ENCODE measurements around the gene PAX3.

Gene PAX3

GRCh38 chr2:222292149-222293134 is 6.4 kb downstream of the PAX3 start:
- Histone ChIP-seq H3K9ac (ENCODE audit: low read length) (no peak overlapping the region), H3K36me3 (ENCODE audit: control insufficient read depth, insufficient read depth, low read length, severe bottlenecking) (no peaks in the 10 kb centered on the region), H3K27me3 (replicated peaks; ENCODE audit: control insufficient read depth, insufficient read depth, low read length) (peaks cover 90% of the 10 kb centered on the region), H3K4me1 (ENCODE audit: control insufficient read depth, insufficient read depth, low read length) (no peaks in the 10 kb centered on the region), H3K4me3 (ENCODE audit: low read length) (no peak overlapping the region), H3K9me3 (ENCODE audit: control insufficient read depth, low read length) (peaks cover 11% of the 10 kb centered on the region)
- no peak for DNase-seq (ENCODE audit: low read depth)

GRCh38 chr2:222291485-222291841 is 7.3 kb downstream of the PAX3 start:
- Histone ChIP-seq H3K36me3 (ENCODE audit: control insufficient read depth, insufficient read depth, low read length, severe bottlenecking) (no peaks in the 10 kb centered on the region), H3K4me1 (ENCODE audit: control insufficient read depth, insufficient read depth, low read length) (no peaks in the 10 kb centered on the region), H3K4me3 (ENCODE audit: low read length) (no peak overlapping the region), H3K9me3 (ENCODE audit: control insufficient read depth, low read length) (peaks cover 8% of the 10 kb centered on the region), H3K27me3 (replicated peaks; ENCODE audit: control insufficient read depth, insufficient read depth, low read length) (peaks cover 89% of the 10 kb centered on the region), H3K9ac (ENCODE audit: low read length) (no peak overlapping the region)
- DNase-seq (ENCODE audit: low read depth): no peak

DNA sequence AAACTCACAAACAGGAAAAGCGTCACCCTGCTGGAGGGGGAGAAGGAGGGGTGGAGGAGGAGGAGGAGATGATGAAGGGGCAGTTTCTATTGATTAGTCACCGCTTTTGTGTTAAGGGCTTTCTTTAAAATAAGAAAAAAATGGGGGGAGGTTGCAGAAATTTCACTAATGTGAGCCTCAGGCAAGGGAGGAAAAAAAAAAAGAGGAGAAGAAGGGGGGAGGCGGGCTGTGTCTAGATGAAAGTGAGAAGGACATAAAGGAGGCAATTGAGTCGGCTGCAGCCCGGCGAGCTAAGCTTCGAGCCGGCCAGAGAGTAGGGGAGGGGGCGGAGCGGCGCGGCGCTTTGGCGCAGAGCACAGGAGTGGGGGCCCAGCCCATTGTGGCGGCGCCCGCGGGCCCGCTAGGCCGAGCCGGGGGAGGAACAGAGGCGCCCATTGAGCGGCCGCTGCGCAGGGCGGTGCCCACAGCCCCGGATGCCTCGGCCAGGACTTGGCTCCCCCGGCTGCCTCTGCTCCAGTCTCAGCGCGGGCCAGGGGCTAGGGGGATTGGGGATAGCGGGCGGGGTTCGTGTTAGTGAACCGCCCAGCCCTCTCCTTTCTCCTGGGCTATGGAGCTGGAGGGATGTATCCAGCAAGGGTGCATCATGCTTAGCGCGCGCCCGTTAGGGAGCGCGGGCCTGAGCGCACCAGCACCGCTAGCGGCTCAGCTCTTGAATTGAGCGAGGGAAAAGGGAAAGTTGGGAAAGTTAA is 7.9 kb downstream of the PAX3 start:
- no peaks in the 10 kb centered on the region for H3K4me1 ChIP-seq (ENCODE audit: control insufficient read depth, insufficient read depth, low read length)
- peaks cover 8% of the 10 kb centered on the region for H3K9me3 ChIP-seq (ENCODE audit: control insufficient read depth, low read length)
- peak; percentile 80 for DNase-seq (ENCODE audit: low read depth)
- H3K27me3 ChIP-seq (replicated peaks; ENCODE audit: control insufficient read depth, insufficient read depth, low read length): peaks cover 84% of the 10 kb centered on the region
- no peaks in the 10 kb centered on the region for H3K36me3 ChIP-seq (ENCODE audit: control insufficient read depth, insufficient read depth, low read length, severe bottlenecking)
- H3K9ac ChIP-seq (ENCODE audit: low read length): no peak overlapping the region
- no peak overlapping the region for H3K4me3 ChIP-seq (ENCODE audit: low read length)

GRCh38 chr2:222290401-222290735 is 8.4 kb downstream of the PAX3 start:
- Histone ChIP-seq H3K36me3 (ENCODE audit: control insufficient read depth, insufficient read depth, low read length, severe bottlenecking) (no peaks in the 10 kb centered on the region), H3K9me3 (ENCODE audit: control insufficient read depth, low read length) (peaks cover 8% of the 10 kb centered on the region), H3K4me1 (ENCODE audit: control insufficient read depth, insufficient read depth, low read length) (no peaks in the 10 kb centered on the region), H3K27me3 (replicated peaks; ENCODE audit: control insufficient read depth, insufficient read depth, low read length) (peaks cover 79% of the 10 kb centered on the region), H3K4me3 (ENCODE audit: low read length) (no peak overlapping the region), H3K9ac (ENCODE audit: low read length) (no peak overlapping the region)
- no peak for DNase-seq (ENCODE audit: low read depth)

GRCh38 chr2:222289278-222290160 is 9.3 kb downstream of the PAX3 start:
- DNase-seq (ENCODE audit: low read depth): no peak
- peaks cover 80% of the 10 kb centered on the region for H3K27me3 ChIP-seq (replicated peaks; ENCODE audit: control insufficient read depth, insufficient read depth, low read length)
- H3K4me3 ChIP-seq (ENCODE audit: low read length): no peak overlapping the region
- peaks cover 8% of the 10 kb centered on the region for H3K9me3 ChIP-seq (ENCODE audit: control insufficient read depth, low read length)
- H3K9ac ChIP-seq (ENCODE audit: low read length): no peak overlapping the region
- H3K4me1 ChIP-seq (ENCODE audit: control insufficient read depth, insufficient read depth, low read length): no peaks in the 10 kb centered on the region
- H3K36me3 ChIP-seq (ENCODE audit: control insufficient read depth, insufficient read depth, low read length, severe bottlenecking): no peaks in the 10 kb centered on the region

GRCh38 chr2:222288590-222289277 is 10.1 kb downstream of the PAX3 start:
- H3K9me3 ChIP-seq (ENCODE audit: control insufficient read depth, low read length): peaks cover 4% of the 10 kb centered on the region
- H3K36me3 ChIP-seq (ENCODE audit: control insufficient read depth, insufficient read depth, low read length, severe bottlenecking): no peaks in the 10 kb centered on the region
- no peak overlapping the region for H3K9ac ChIP-seq (ENCODE audit: low read length)
- H3K4me3 ChIP-seq (ENCODE audit: low read length): no peak overlapping the region
- no peak for DNase-seq (ENCODE audit: low read depth)
- no peaks in the 10 kb centered on the region for H3K4me1 ChIP-seq (ENCODE audit: control insufficient read depth, insufficient read depth, low read length)
- peaks cover 81% of the 10 kb centered on the region for H3K27me3 ChIP-seq (replicated peaks; ENCODE audit: control insufficient read depth, insufficient read depth, low read length)

DNA sequence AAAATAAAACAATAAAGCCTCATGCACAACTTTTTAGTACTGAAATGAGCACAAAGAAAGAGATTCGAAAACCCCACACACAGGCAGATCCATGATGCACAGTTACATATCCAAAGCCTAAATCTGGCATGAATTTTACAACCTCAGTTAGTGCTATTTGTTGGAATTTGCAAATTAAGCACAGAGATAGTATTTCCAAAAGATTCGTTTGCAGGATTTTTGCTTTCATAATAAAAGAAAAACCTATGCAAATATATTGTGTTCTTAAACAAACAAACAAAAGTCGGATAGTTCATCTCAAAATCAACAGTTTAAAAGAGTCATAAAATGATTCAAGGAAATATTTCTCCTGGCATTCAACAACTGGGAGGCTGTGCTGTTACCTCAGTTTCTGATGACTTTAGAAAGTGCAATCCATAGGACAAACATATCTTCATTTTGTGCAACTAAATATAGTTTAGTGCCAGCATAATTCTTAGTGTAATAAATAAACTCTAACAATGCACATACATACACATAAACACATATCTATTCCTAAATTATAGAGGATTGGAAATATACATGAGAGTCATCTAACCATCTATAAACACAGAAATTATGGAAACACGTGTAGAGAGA is 10.8 kb downstream of the PAX3 start:
- no peak overlapping the region for H3K4me3 ChIP-seq (ENCODE audit: low read length)
- peaks cover 77% of the 10 kb centered on the region for H3K27me3 ChIP-seq (replicated peaks; ENCODE audit: control insufficient read depth, insufficient read depth, low read length)
- H3K9ac ChIP-seq (ENCODE audit: low read length): no peak overlapping the region
- peaks cover 4% of the 10 kb centered on the region for H3K9me3 ChIP-seq (ENCODE audit: control insufficient read depth, low read length)
- H3K4me1 ChIP-seq (ENCODE audit: control insufficient read depth, insufficient read depth, low read length): no peaks in the 10 kb centered on the region
- peak; percentile 30 for DNase-seq (ENCODE audit: low read depth)
- no peaks in the 10 kb centered on the region for H3K36me3 ChIP-seq (ENCODE audit: control insufficient read depth, insufficient read depth, low read length, severe bottlenecking)

DNA sequence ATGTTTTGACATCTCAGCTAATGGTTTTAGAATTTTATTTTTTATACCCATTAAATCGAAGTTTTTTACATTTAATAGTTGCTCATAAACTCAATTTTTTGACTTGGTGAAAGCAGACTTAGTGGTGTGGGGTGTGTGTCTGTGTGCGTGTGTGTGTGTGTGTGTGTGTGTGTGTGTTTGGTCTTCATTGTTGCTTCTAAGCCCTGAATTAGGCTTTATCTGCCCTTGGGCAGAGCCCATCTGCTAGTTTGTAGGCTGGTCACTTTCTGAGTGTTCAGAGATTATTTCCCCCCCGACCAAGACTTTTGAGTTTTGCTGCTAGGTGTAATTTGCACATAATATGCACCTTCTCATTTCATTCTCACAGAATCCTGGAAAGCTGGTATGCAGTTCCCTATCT is 14.3 kb downstream of the PAX3 start:
- peaks cover 58% of the 10 kb centered on the region for H3K27me3 ChIP-seq (replicated peaks; ENCODE audit: control insufficient read depth, insufficient read depth, low read length)
- no peaks in the 10 kb centered on the region for H3K4me1 ChIP-seq (ENCODE audit: control insufficient read depth, insufficient read depth, low read length)
- H3K4me3 ChIP-seq (ENCODE audit: low read length): no peak overlapping the region
- DNase-seq (ENCODE audit: low read depth): no peak
- H3K36me3 ChIP-seq (ENCODE audit: control insufficient read depth, insufficient read depth, low read length, severe bottlenecking): no peaks in the 10 kb centered on the region
- H3K9me3 ChIP-seq (ENCODE audit: control insufficient read depth, low read length): peaks cover 4% of the 10 kb centered on the region
- no peak overlapping the region for H3K9ac ChIP-seq (ENCODE audit: low read length)

DNA sequence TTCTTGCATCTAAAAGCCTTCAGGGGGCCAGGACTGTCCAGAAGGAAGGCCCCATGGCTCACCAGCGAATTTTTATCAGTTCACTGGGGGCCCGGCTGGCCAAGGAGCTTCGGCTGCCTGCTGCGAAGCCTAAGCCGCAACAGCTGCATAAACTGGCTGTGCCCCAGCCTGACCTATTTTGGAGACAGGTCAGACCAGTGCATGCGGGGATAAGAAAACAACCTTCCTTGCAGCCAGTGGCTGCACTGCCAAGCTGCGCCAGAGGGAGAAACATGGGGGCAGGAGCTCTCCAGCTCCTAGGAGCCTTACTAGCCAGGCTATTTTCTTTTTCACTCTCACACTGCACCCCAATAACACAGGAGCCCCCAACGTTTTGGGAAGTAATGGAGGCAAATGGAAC is 15.2 kb downstream of the PAX3 start:
- Histone ChIP-seq H3K36me3 (ENCODE audit: control insufficient read depth, insufficient read depth, low read length, severe bottlenecking) (no peaks in the 10 kb centered on the region), H3K4me1 (ENCODE audit: control insufficient read depth, insufficient read depth, low read length) (no peaks in the 10 kb centered on the region), H3K9ac (ENCODE audit: low read length) (no peak overlapping the region), H3K9me3 (ENCODE audit: control insufficient read depth, low read length) (no peaks in the 10 kb centered on the region), H3K27me3 (replicated peaks; ENCODE audit: control insufficient read depth, insufficient read depth, low read length) (peaks cover 50% of the 10 kb centered on the region), H3K4me3 (ENCODE audit: low read length) (no peak overlapping the region)
- DNase-seq (ENCODE audit: low read depth): no peak

DNA sequence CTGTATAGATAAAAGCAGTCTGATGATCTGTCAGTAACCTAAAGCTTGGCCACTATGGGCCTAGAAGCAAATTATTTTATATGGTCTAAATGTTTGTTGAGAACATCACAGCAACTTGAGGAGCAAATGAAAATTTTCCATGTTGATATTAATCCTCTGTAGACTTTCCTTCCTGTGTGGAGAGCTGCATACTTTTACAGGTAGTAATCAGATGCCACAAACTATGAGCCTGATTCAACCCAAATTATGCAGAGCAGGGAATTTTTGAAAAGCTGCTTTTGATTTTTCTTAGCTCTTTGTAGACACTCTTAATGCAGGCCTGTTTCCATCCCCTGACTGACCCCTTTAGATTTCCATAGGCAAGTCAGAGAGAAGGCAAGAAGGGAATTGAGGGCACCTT is 17.3 kb downstream of the PAX3 start:
- peak; percentile 48 for DNase-seq (ENCODE audit: low read depth)
- H3K27me3 ChIP-seq (replicated peaks; ENCODE audit: control insufficient read depth, insufficient read depth, low read length): peaks cover 37% of the 10 kb centered on the region
- no peaks in the 10 kb centered on the region for H3K9me3 ChIP-seq (ENCODE audit: control insufficient read depth, low read length)
- H3K4me1 ChIP-seq (ENCODE audit: control insufficient read depth, insufficient read depth, low read length): no peaks in the 10 kb centered on the region
- no peak overlapping the region for H3K4me3 ChIP-seq (ENCODE audit: low read length)
- no peak overlapping the region for H3K9ac ChIP-seq (ENCODE audit: low read length)
- no peaks in the 10 kb centered on the region for H3K36me3 ChIP-seq (ENCODE audit: control insufficient read depth, insufficient read depth, low read length, severe bottlenecking)
